GM18517 (cell line): ENCODE results near the gene GPR137B.
"Not testable (repeated sequence)": the region's sequence is repeated elsewhere in the genome, so short reads cannot be mapped to it uniquely, and the experiment has no call there.

Experiments used
- ATAC-seq: cut with Tn5 transposase; IDR thresholded peaks from one replicate; pipeline ENCODE4 v1.9.1; 2021; ENCODE audit warnings: mild to moderate bottlenecking, moderate library complexity; ENCODE audit not compliant: unreplicated experiment

GPR137B gene

DNA sequence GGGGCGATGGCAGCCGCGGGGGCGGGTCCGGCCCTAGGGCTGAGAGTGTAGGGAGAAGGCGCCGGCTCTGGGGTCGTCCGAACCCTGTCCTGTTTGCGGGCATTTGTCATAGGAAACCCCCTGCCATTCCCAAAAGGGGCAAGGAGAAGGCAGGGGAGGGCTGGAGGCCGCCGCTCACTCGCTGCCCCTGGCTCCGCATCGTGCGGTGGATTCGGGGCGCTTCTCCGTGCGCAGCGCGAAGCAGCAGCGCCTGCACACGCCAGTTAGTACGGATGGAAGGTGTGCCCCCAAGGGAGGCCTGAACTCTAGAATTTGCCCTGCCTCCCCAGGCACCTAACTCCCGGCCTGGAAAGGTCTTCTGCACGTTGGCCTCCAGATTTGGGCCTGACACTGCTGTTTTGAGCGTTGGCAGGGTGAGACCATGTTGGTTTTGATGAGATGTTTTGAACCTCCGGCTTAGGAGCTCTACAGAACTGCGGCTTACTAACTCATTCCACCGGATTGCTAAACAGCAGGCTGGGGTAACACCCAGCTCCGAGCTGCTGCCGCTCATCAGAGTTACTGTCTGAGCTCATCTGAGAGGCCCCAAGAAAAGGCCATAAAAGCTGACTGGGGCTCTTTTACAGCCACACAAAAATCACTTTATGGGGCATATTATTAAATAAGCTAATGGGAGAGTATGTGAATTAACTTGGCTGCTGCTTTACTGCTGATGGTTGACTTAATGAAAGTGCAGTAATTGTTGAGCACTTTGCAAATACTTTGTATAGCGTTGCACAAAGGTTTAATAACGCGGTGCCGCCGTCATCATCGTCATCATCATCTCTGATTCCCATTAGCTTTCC, 987 bp downstream of the GPR137B start:
- ATAC-seq = peak; percentile 35

DNA sequence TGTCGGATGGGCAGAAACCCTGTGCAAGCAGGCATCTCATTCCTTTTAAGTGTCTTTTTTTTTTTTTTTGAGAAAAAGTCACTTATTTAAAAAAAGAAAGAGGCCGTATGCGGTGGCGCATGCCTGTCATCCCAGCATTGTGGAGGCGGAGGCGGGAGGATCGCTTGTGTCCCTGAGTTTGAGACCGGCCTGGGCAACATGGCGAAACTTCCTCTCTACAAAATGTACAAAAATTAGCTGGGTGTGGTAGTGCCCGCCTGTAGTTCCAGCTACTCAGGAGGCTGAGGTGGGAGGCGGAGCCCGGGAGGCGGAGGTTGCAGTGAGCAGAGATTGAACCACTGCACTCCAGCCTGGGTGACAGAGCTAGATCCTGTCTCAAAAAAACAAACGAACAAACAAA, 1.7 kb downstream of the GPR137B start:
- no peak for ATAC-seq

DNA sequence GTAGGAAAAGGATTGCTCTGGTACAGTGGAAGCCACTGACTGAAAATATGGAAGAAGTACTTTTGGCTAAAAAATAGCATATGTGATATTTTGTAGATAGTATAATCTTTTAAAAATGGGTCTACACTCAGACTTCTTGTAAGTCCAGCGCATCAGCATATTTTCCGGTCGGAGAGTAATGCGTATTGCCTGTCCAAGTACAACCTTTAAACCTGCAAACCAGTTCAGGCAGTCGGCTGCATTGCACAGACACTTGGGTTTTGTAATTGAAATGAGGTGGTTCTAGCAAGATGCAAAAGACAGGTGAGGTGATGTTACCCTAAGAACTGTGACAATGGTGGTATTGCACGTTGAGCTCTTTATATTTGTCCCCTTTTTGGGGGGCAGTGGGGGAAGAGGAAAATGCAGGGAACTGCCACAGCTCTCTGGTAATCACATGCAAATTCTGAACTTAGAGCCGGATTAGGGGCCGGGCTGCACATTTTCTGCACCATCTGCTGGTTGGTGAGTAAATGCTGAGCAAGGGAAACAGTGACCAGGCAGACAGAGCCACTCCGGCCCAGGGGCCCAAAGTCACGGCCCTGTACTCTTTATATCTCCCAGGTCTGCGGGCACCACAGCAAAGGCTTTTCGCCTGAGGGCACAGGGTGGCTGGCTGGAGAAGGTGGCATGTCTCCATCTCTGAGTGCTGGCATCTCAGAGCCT, 2.3 kb downstream of the GPR137B start:
- ATAC-seq = peak; percentile 35

DNA sequence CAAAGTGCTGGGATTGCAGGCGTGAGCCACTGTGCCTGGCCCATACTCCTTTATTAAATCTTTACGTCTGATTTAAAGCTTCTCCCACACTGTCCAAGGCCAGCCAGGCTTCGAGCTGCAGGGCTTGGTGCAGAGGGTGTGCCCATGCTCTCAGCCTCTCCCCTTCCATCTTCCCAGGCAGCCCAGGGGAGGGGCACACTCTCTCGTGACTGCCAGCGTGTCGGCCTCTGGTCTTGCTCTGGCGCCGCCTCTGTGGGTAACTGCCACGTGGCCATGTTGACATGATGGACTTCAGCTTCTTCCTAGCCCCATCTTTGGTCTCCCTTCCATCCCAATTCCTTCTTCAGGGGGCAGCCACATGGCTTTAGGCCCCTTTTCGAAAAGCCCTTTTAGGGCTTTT, 4.7 kb downstream of the GPR137B start:
- no peak for ATAC-seq

DNA sequence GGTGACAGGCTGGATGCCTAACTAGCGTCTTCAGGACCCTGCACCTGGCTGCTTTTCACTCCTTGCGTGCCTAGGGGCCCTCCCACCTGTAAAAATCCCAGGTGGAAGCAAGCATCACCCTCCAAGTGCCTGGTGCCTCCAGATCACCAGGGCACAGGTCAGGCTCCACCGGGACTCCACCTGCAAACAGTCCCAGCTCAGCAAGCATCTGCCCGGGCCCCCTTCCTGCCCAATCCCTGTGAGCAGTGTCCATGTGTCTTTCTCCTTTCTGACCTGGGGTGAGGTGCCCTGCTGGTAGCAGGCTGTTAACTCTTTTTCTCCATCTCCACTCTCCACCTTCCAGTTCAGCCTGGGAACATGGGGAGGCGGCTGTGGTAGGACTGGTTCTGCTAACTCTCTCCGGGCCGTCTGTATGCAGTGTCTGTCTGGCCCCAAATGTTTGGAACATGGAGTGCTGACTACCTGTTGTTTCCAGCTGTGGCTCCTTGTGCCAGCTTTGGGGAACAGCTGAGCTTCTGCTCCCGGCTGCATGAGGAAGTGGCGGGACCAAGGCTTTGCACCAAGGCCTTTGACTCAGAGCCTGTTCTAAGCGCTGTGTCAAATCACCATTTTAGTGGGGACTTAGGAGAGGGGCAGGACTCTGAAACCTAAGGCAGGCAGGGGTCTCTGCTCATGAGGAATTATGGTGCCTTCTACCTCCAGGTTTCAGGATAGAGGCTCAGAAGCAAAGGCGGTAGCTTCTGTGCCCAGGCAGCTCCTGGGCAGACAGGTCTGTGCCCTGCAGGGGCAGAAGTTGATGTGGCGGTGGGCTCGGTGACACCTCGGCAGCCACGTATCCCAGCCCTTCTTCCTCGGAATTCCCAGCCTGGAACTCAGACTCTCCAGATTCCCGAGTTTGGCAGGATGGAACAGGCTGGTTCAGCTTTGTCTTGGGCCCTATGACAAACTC, 5.5 kb downstream of the GPR137B start:
- ATAC-seq = no peak

DNA sequence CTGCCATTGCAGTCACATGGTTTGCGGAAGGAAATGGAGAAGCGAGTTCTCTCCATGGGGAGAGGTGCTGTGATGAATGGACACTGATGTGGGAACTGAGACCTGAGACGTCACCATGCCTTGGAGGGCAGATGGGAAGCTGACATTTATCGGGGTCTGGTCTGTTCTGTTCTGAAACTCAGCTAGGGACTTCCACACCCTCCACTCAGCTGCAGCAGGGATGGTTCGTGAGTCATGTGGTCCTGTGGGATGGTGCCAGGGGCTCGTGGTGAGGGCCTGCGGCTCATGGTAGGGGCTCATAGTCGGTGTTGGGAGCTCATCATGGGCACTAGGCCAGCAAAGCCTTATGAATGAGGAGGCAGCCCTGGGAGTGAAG, 6.1 kb downstream of the GPR137B start:
- ATAC-seq = no peak

DNA sequence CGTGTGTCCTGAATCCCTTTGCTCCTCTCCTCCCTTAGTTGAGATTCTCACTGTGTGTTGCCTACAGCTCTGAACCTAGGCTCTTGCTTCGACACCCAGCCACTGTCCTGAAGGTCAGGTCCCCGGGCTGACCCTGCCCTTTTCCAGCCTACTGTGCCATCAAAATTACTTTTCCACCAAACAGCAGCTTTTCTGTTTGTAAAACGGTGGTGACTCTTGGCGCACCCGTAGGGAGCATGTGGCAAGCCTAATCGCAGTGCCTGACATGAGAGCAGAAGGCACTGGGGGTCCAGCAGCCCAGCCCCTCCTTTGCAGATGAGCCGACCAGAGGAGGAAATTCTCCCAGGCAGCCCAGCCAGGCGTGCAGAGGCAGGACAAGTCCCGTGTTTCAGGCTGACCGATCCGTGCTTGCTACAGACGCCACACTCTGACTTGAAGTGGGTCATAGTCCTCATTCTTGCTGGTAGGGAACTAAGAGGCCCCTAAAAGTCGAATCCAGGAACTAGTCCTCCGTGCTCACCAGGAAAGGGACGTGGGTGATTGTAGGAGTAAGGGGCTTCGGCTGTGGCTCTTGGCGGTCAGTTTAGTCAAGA, 6.8 kb downstream of the GPR137B start:
- ATAC-seq = no peak

DNA sequence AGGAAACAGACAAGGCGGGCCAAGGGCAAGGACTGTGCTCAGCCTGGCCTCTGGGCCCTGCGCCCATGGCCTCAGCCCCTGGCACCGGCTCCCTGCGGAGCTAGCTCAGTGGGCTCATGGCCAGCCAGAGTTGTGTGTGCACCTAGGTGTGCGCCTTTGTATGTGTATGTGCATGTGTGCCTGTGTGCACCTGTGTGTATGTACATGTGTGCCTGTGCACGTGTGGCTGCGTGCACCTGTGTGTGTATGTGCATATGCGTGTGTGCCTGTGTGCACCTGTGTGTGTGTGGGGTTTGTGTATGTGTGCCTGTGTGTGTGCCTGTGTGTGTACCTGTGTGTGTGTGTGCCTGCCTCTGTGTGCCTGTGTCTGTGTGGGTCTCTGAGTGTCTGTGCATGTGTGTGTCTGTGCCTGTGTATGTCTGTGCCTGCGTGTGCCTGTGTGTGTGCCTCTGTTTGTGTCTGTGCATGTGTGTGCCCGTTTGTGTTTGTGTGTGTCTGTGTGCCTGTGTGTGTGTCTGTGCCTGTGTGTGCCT, 7.4 kb downstream of the GPR137B start:
- no peak for ATAC-seq

DNA sequence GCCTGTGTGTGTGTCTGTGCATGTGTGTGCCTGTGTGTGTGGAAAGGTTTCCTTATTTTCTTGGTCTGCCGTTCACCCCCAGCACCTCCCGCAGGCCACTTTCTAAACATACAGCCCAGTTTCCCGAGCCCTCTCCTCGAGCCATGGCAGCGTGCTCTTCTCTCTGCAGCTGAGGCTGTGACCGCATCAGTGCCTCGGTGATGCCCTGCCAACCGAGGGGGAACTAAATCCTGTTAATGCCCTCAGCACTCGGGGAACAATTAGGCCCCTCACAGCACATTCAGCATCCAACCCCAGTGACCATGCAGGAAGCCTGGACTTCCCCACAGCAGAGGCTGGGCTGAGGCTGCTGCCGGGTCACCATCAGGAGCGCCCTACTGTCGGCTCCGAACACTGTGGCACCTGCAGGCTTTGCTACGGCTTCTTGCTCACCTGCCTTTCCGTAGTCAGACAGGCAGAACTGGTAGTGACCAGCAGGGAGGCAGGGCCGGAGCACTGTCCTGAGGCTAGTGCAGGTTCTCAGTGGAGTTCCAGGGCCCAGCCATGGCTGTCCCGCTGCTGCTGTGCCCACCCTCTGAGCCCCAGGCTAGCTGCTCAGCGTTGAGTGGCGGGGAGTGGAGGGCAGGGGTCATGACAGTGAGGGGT, 8.1 kb downstream of the GPR137B start:
- no peak for ATAC-seq

DNA sequence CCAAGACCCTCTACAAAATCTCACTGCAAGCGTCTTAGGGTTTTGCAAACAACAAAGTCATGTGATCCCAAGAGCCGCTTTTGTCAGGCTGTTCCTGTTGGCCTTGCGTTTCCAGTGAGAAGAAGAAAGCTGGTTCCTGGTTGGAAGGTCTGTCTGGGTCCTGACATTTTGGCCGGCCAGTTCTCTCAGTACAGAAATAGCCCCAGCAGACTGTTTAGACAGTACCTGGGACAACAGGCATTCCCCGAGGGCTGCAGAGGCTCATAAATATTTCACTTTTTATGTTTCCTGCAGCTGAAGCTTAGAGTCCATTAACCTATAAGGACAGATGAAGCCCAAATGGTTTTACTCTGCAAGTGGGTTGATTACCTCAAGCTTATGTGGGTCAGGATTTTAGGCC, 8.6 kb downstream of the GPR137B start:
- no peak for ATAC-seq

DNA sequence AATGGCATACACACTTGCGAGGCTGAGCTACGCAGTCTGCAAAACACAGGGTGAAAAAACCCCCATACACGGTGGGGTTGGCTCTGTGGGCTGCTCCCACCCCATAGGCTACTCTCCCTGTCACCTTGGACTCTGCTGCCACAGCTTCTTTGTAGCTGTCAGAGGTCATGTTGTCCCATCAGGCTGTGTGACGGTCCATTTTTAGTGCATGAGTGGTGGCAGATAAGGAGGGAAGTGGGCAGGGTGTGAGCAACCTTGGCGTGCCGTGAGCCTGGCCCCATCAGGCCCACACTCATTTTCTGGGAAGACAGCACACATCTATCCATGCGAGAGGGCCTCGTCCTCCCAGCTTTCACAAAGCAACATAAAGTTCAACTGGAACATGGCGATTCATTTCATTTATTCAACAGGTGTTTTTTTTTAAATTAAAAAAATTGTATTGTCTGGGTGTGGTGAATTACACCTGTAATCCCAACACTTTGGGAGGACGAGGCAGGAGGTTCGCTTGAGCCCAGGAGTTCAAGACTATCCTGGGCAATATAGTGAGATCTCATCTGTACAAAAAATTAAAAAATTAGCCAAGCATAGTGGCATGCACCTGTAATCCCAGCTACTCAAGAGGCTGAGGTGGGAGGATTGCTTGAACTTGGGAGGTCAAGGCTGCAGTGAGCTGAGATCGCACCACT, 9.5 kb downstream of the GPR137B start:
- no peak for ATAC-seq

DNA sequence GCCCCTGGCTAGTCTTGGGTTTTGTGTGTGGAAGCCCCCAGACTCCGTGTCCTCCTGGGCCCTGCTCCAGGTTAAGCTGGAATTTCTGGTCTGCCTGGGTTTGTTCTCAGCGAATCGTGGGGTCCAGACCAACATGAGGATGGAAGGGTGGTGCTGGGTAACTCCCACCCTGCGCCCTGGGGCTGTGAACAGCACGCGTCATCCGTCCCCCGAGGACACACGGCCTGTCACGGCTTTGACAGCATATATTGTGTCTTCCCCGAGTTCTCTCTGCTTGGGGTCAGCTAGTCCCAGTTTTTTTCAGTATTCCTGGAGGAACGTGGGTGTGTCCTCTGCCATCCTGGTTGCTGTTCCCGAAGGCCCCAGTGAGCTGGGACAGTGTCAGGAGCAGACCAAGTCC, 11.8 kb downstream of the GPR137B start:
- no peak for ATAC-seq

DNA sequence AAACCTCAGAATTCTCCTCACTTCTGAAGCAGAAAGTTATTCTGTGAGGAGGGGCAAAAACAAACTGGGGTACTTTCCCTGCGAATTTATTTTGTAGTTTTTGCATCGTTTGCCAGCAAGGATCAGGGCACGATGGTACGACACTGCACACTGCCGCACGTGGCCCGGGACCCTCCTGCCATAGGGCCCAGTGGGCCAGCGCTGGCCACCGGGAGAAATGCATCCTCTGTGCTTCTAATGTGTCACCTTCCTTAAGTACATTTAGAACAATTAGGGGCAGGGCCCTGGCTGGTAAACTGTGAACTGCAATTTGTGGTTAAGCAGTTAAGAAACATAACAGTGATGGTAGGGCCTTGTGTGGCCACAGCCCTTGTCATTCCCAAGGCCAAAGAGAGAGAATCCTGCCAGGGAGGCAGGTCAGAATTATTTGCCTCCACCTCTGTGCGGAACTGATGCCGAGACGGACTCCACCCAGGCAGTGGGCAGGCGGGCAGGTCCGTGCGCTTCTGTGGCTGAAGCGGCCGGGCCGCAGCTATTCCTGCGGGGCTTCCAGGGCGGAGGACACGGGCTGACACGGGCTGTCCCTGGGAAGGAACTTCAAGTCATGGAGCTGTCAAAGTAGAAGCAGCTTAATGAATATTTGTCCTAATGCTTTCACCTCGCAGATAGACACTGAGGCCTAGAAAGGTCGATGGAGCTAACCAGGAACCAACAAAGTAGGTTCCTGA, 12.5 kb downstream of the GPR137B start:
- ATAC-seq = no peak

DNA sequence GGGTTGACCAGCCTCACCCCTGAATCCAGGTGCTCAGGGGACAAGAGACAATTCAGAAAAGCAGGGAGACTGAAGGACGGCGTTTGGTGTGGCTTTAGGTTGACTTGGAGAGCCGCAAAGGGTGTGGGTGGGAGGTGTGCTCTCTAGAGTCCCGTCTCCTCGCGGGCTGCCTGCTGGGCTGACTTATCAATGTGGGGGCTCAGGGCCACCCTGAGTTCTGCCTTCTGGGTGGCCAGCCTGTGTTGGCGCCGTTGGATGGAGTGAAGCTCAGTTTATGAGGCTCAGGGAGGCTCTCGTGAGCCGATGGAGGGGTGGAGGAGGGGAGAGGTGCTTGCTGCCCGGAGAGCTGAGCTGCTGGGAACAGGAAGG, 13.0 kb downstream of the GPR137B start:
- no peak for ATAC-seq

DNA sequence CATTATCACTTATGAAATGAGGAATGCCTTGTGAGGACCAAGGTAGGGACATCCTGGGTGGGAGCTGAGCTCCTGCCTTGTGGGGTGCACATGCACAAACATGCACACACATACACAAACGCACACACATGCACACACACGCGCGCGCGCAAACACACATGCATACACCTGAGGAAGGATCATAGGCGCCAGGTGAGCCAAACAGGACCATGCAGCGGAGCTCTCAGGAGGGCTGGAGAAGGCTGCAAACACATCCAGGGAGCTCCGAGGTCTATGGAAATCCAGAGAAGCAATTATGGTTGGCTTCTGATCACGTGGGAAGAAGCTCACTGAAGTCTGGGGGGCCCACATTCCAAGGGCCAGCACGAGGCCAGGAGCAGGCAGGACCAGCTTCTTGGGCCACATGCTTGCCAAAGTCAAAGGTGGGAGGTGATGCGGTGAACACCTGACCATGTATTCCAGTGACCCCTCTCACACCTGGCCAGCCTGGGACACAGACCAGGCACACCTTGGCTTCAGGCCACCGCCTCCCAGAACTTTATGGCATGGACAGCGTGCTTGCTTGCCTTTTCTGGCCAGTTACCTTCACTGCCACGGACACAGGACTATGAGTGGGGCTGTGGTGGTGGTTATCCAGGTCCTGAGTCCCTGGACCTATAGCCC, 13.6 kb downstream of the GPR137B start:
- ATAC-seq = no peak

DNA sequence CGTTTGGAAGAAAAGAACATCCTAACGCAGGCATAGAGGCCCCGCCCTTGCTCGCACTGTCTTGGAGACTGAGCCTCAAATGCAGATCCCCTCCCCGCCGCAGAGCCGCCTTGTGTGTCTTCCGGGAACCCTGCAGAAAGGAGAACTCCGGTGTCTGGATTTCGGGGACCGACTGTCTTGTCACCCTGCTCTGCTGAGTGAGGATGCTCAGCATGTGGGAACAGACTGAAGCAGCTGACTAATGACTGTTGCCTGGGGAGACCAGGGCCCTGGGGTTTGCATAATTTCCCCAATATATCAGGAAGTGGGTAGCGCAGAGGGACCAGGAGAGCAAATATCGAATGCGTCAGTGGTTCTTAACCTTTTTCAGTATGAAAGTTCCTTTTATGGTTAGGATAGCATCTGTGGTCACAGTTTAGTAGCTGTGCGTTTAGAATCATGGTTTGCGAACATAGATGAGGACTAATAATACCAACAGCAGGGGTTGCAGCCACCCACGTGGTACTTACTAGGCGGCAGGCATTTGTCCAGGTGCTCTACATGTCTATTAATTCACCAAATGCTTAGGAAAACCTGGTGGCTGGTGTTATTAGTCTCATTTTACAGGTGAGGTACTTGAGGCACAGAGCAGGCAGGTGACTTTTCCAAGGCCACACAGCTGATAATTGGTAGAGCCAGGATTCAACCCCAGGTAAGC, 14.3 kb downstream of the GPR137B start:
- ATAC-seq = peak; percentile 85

DNA sequence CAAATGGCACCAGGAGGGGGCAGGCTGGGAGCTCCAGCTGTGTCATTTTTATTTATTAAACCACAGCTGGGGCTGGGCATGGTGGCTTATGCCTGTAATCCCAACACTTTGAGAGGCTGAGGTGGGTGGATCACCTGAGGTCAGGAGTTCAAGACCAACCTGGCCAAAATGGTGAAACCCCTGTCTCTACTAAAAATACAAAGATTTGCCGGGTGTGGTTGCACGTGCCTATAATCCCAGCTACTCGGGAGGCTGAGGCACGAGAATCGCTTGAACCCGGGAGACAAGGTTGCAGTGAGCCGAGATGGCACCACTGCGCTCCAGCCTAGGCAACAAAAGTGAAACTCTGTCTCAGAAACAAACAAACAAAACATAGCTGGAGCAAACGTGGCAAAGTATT, 15.7 kb downstream of the GPR137B start:
- ATAC-seq = not testable (repeated sequence)

DNA sequence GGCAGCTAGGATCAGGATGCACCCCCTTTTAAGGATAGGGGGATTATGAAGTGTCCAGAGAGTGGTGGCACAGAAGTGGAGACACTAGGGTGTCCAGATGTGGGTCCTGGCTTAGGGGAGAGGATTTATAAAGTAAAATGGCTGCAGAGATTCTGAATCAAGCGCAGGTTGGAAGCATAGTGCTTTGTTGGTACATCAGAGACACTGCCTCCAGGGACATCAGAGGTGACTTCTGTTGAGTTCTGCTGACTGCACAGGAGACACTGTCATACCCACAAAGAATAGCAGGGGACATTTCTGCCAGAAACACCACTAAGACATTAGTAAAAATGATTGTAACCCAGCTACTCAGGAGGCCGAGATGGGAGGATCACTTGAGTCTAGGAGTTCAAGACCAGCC, 16.4 kb downstream of the GPR137B start:
- ATAC-seq = no peak
